HepG2 (cell line): Measurements from ENCODE around the gene CMC4. TPM values are rescaled to one million over a fixed set of nuclear protein-coding genes. Genes with fewer than 3 reads are reported as not detected.

ENCODE experiments used
- ATAC-seq: fragments of 200-7000 bp; cut with Tn5 transposase; 3 replicates; pipeline ENCODE4 v1.9.1; 2020; ENCODE audit warnings: mild to moderate bottlenecking, moderate library complexity
- BruUV-seq: library from RNA; stranded (reverse); fragments of 400-500 nt; replicated peaks from 2 replicates; lab custom pipeline; 2021; lab: Mats Ljungman, UMichigan
- CTCF ChIA-PET: fragments of 300-600 bp; formaldehyde crosslinking; extraction: SDS; loops from one replicate; lab custom pipeline; 2021; ENCODE audit warnings: low total read pairs, inconsistent platforms, low intra/inter-chr PET ratio; lab: Yijun Ruan, JAX
- POLR2A ChIA-PET: fragments of 350-600 bp; sonication (Branson Sonifier 250); formaldehyde crosslinking; loops from one replicate; lab custom pipeline; 2020; ENCODE audit warnings: antibody characterized with exemption, inconsistent platforms; lab: Yijun Ruan, JAX
- DNase-seq: peaks from one replicate; pipeline ENCODE4 v3.0.0-alpha.2; 2015; ENCODE audit warnings: low spot score
- FAIRE-seq: peaks from 3 replicates; lab custom pipeline; 2011; peaks lifted over from hg19 to GRCh38; lab: Jason Lieb, UNC
- H2AFZ ChIP-seq: one replicate; pipeline ENCODE4 v1.6.1; 2011; ENCODE audit warnings: low read length, inconsistent platforms
- H3K27ac ChIP-seq: fragments of 300-600 bp; 3 replicates; pipeline ENCODE4 v1.8.0; 2011; ENCODE audit warnings: mixed run types, mild to moderate bottlenecking, mixed read lengths, low read length, inconsistent platforms; ENCODE audit not compliant: insufficient read depth; ENCODE audit errors: extremely low read length
- H3K27me3 ChIP-seq, 2 experiments: fragments of 200-600 bp in 1 of 2; 2 replicates in 1 of 2; 3 replicates in 1 of 2; pipeline versions ENCODE4 v1.6.0 to v1.8.0; 2011; ENCODE audit warnings: low read length in 2 of 2, mild to moderate bottlenecking in 2 of 2, moderate library complexity in 2 of 2, inconsistent platforms in 1 of 2; ENCODE audit not compliant: insufficient read depth in 2 of 2, control insufficient read depth in 1 of 2
- H3K36me3 ChIP-seq, 2 experiments: fragments of 200-600 bp in 1 of 2; replicated peaks in 1 of 2; 2 replicates in 1 of 2; 3 replicates in 1 of 2; pipeline versions ENCODE4 v1.5.1 to v1.8.0; 2011; ENCODE audit warnings: low read length in 2 of 2, inconsistent platforms in 1 of 2; ENCODE audit not compliant: insufficient read depth in 2 of 2, control insufficient read depth in 1 of 2
- H3K4me1 ChIP-seq: 2 replicates; pipeline ENCODE4 v1.5.1; 2012; ENCODE audit warnings: low read length, inconsistent platforms; ENCODE audit not compliant: insufficient read depth
- H3K4me2 ChIP-seq: 2 replicates; pipeline ENCODE4 v1.6.0; 2011; ENCODE audit warnings: low read depth, low read length, inconsistent platforms
- H3K4me3 ChIP-seq, 3 experiments: fragments of 200-600 bp in 1 of 3; sonication (generic), shearing (Covaris generic) in 1 of 3; replicated peaks in 1 of 3; 2 replicates each; pipeline ENCODE4 v1.5.1; 2011 to 2016; ENCODE audit warnings: low read length in 3 of 3, inconsistent platforms in 2 of 3, low read depth in 2 of 3, mild to moderate bottlenecking in 2 of 3, control low read depth in 1 of 3, mixed read lengths in 1 of 3; ENCODE audit not compliant: insufficient read depth in 1 of 3
- H3K79me2 ChIP-seq: one replicate; pipeline ENCODE4 v1.6.1; 2011; ENCODE audit warnings: low read length, inconsistent platforms; ENCODE audit not compliant: insufficient read depth
- H3K9ac ChIP-seq: 2 replicates; pipeline ENCODE4 v1.6.0; 2011; ENCODE audit warnings: mild to moderate bottlenecking, low read depth, low read length, inconsistent platforms; ENCODE audit not compliant: insufficient read depth
- H3K9me3 ChIP-seq: 2 replicates; pipeline ENCODE4 v1.5.1; 2012; ENCODE audit warnings: mild to moderate bottlenecking, low read length
- H4K20me1 ChIP-seq: 2 replicates; pipeline ENCODE4 v1.6.0; 2011; ENCODE audit warnings: inconsistent platforms, mild to moderate bottlenecking, low read length, moderate library complexity; ENCODE audit not compliant: insufficient read depth
- CBFB ChIP-seq: sonication (generic); formaldehyde crosslinking; IDR thresholded peaks from 2 replicates; pipeline ENCODE4 v1.4.0; 2020; ENCODE audit warnings: missing genetic modification reagents
- MEIS1 ChIP-seq: sonication (generic); formaldehyde crosslinking; IDR thresholded peaks from 2 replicates; pipeline ENCODE4 v1.9.0; 2021; ENCODE audit warnings: mild to moderate bottlenecking, missing genetic modification reagents, moderate library complexity, borderline replicate concordance
- PAF1 ChIP-seq: IDR thresholded peaks from 2 replicates; pipeline ENCODE4 v1.6.1; 2016; ENCODE audit warnings: missing genetic modification reagents, missing compliant biosample characterization
- SALL1 ChIP-seq: sonication (generic); formaldehyde crosslinking; IDR thresholded peaks from 2 replicates; pipeline ENCODE4 v1.8.0; 2022; ENCODE audit warnings: mild to moderate bottlenecking, missing genetic modification reagents
- ZMAT3 ChIP-seq: sonication (generic); formaldehyde crosslinking; conservative IDR thresholded peaks from 2 replicates; pipeline ENCODE4 v1.7.0; 2021; ENCODE audit warnings: missing genetic modification reagents
- ZSCAN20 ChIP-seq: sonication (generic); formaldehyde crosslinking; IDR thresholded peaks from 2 replicates; pipeline ENCODE4 v1.4.0; 2020; ENCODE audit warnings: missing genetic modification reagents, mild to moderate bottlenecking, borderline replicate concordance
- WGBS: methylation state at CpG from one replicate; pipeline ENCODE4 v1.1.6; 2017; ENCODE audit warnings: low lambda C conversion rate; 5-methylcytosine and 5-hydroxymethylcytosine counted together
- in situ Hi-C: cut with HindIII; loops from 2 replicates; pipeline ENCODE4 v1.10.0; 2017; ENCODE audit warnings: low pct_unique_long_range_greater_than_20kb; ENCODE audit not compliant: extremely low pct_ligation_motif_present
- intact Hi-C: fragments of 100-400 bp; cut with micrococcal nuclease; formaldehyde crosslinking; loops from one replicate; pipeline ENCODE4 v1.10.0; 2022; ENCODE audit not compliant: unreplicated experiment
- polyA plus RNA-seq, 8 experiments: library from polyadenylated mRNA; depleted of rRNA in 3 of 8; stranded (reverse) in 7 of 8; unstranded in 1 of 8; fragments of >200 nt; fragmentation: Illumina TruSeq in 4 of 8; extraction: Trizol in 4 of 8; gene quantifications; 2 replicates each; pipeline versions ENCODE4 v1.2.1 to v1.2.3, GENCODE V29; 2011 to 2016; ENCODE audit warnings: low read depth in 4 of 8, missing spikeins in 1 of 8, mixed read lengths in 1 of 8; ENCODE audit not compliant: insufficient read depth in 1 of 8
- total RNA-seq, 5 experiments: library from RNA; depleted of rRNA; stranded (reverse); fragments of >200 nt; fragmentation: Illumina TruSeq; extraction: Trizol; gene quantifications; 2 replicates each; pipeline ENCODE4 v1.2.3, GENCODE V29; 2016; ENCODE audit warnings: low read depth in 1 of 5
- TF ChIP-seq, protein P1 (sequence below): sonication (generic); formaldehyde crosslinking; IDR thresholded peaks from 2 replicates; pipeline ENCODE4 v1.8.0; 2022; ENCODE audit warnings: missing genetic modification reagents, mild to moderate bottlenecking, moderate library complexity, borderline replicate concordance
- TF ChIP-seq, protein P2 (sequence below): sonication (generic); formaldehyde crosslinking; IDR thresholded peaks from 2 replicates; pipeline ENCODE4 v1.5.1; 2020; ENCODE audit warnings: missing genetic modification reagents, mild to moderate bottlenecking, borderline replicate concordance

The CMC4 gene
- total and polyA plus RNA-seq, 2 of the 13 experiments (the other 11 are each of a cell fraction or from before 2014, with no cell fraction given), result 5.6 to 11.5 TPM

DNA sequence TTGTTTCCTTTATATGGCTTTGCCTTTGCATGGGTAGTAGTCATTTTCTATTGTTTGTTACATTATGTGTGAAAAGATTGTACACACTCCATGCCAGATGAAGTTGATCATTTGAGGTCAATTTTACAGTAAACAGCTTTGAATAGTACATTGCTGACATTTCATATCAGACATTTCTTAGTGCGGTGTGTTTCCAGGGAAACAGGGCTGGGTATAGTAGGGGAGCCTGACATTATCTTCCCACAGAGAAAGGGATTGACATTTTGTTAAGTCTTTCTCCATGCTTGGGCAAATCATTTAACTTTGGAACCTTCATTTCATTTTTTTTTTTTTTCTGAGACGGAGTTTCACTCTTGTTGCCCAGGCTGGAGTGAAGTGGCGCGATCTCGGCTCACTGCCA lies 39.3 kb downstream of the CMC4 start (continued):
- TF ChIP-seq ZMAT3 (CRISPR knock-in tag) (no peak), ZSCAN20 (CRISPR knock-in tag) (no peak)
- TF ChIP-seq, protein P1, sequence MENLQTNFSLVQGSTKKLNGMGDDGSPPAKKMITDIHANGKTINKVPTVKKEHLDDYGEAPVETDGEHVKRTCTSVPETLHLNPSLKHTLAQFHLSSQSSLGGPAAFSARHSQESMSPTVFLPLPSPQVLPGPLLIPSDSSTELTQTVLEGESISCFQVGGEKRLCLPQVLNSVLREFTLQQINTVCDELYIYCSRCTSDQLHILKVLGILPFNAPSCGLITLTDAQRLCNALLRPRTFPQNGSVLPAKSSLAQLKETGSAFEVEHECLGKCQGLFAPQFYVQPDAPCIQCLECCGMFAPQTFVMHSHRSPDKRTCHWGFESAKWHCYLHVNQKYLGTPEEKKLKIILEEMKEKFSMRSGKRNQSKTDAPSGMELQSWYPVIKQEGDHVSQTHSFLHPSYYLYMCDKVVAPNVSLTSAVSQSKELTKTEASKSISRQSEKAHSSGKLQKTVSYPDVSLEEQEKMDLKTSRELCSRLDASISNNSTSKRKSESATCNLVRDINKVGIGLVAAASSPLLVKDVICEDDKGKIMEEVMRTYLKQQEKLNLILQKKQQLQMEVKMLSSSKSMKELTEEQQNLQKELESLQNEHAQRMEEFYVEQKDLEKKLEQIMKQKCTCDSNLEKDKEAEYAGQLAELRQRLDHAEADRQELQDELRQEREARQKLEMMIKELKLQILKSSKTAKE (CRISPR knock-in tag), result no peak
- TF ChIP-seq, protein P2, sequence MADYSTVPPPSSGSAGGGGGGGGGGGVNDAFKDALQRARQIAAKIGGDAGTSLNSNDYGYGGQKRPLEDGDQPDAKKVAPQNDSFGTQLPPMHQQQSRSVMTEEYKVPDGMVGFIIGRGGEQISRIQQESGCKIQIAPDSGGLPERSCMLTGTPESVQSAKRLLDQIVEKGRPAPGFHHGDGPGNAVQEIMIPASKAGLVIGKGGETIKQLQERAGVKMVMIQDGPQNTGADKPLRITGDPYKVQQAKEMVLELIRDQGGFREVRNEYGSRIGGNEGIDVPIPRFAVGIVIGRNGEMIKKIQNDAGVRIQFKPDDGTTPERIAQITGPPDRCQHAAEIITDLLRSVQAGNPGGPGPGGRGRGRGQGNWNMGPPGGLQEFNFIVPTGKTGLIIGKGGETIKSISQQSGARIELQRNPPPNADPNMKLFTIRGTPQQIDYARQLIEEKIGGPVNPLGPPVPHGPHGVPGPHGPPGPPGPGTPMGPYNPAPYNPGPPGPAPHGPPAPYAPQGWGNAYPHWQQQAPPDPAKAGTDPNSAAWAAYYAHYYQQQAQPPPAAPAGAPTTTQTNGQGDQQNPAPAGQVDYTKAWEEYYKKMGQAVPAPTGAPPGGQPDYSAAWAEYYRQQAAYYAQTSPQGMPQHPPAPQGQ (CRISPR knock-in tag), result no peak

DNA sequence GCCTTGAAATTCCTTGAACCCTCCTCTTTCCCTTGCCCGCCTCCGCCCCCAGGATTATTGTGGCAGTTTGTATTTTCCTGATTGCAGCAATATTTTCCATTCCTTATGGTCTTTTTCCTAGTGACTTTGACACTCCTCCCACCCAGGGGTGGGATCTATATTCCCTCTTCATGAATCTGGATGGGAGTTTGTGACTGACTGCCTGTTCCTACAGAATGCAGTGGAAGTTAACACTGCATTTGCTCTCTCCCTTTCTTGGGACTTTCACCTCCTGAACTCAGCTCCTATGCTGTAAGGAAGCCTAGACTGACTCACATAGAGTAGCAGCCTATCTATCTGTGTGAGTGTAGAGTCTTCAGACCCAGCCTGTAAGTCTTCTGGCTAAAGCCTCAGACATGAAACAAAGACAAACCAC lies 42.1 kb downstream of the CMC4 start:
- H3K36me3 ChIP-seq, result no peaks in the 10 kb centered on the region
- H3K9ac ChIP-seq, result no peak overlapping the region
- no TSS peak for BruUV-seq
- H4K20me1 ChIP-seq, result no peaks in the 10 kb centered on the region
- H3K4me1 ChIP-seq, result peaks cover 26% of the 10 kb centered on the region; the same call in 1 of the 2 replicates
- H3K27me3 ChIP-seq, result no peaks in the 10 kb centered on the region; a peak in 1 of 5 replicates
- H3K27ac ChIP-seq, result peak overlapping the region; percentile 30
- WGBS, result 94% methylated on average over 2 of the region's 2 CpGs
- DNase-seq (no peak), ATAC-seq (no peak), FAIRE-seq (peak; percentile 28)
- H3K79me2 ChIP-seq, result peaks cover 31% of the 10 kb centered on the region
- no peaks in the 10 kb centered on the region for H3K9me3 ChIP-seq
- H3K4me2 ChIP-seq, result peak overlapping the region; percentile 36
- in situ Hi-C loops, result no loop called here
- intact Hi-C loops, result loop anchor here (5.0 kb wide), 1 partner anchor 43 kb away; the partner anchor contains the start of genes BRCC3, CMC4 and MTCP1
- no peak overlapping the region for H3K4me3 ChIP-seq
- ChIA-PET CTCF (no interaction called here), POLR2A (no interaction called here)
- no peak for TF ChIP-seq MEIS1 (CRISPR knock-in tag)
- no peak for TF ChIP-seq SALL1 (CRISPR knock-in tag)
- TF ChIP-seq CBFB (CRISPR knock-in tag), result no peak
- TF ChIP-seq PAF1 (CRISPR knock-in tag), result no peak
- TF ChIP-seq, all 625 proteins: peak for 0
- H2AFZ ChIP-seq, result no peak overlapping the region
